HG02981 (cell line): Measurements from ENCODE around the gene EFNA1.

Experiments used
- ATAC-seq: cut with Tn5 transposase; IDR thresholded peaks from one replicate; pipeline ENCODE4 v1.9.1; 2021; ENCODE audit warnings: mild to moderate bottlenecking, moderate library complexity; ENCODE audit not compliant: unreplicated experiment

The EFNA1 gene

GRCh38 chr1:155173478-155174323 is 46.0 kb downstream of the EFNA1 start, which contains the start of gene TRIM46:
Gene TRIM46 (plus strand): TSS chr1:155173849. CDS start chr1:155173967, 118 bp downstream.
- ATAC-seq = no peak

GRCh38 chr1:155174324-155175280 is 46.9 kb downstream of the EFNA1 start:
- ATAC-seq = no peak

GRCh38 chr1:155175281-155175926 is 47.7 kb downstream of the EFNA1 start:
- ATAC-seq = no peak

GRCh38 chr1:155175927-155176371 is 48.3 kb downstream of the EFNA1 start:
- ATAC-seq = no peak

- no peak for ATAC-seq
Measured at GRCh38 chr1:155176544-155177071, 48.9 kb downstream of the EFNA1 start.

- no peak for ATAC-seq
Measured at GRCh38 chr1:155177192-155177917, 49.7 kb downstream of the EFNA1 start.

GRCh38 chr1:155177918-155178281 is 50.2 kb downstream of the EFNA1 start:
- ATAC-seq = no peak

- no peak for ATAC-seq
Measured at GRCh38 chr1:155178441-155179111, 50.9 kb downstream of the EFNA1 start.

- no peak for ATAC-seq
Measured at GRCh38 chr1:155179112-155180031, 51.7 kb downstream of the EFNA1 start.

- no peak for ATAC-seq
Measured at GRCh38 chr1:155181371-155182051, 53.8 kb downstream of the EFNA1 start.

- ATAC-seq = no peak
Measured at GRCh38 chr1:155182052-155182550, 54.4 kb downstream of the EFNA1 start.

- no peak for ATAC-seq
Measured at GRCh38 chr1:155183775-155184221, 56.1 kb downstream of the EFNA1 start.

- ATAC-seq = no peak
Measured at GRCh38 chr1:155184351-155184811, 56.7 kb downstream of the EFNA1 start.
